Fibroblast of the conjunctiva (primary cell): ENCODE data around the gene CELA2A.

Source experiments
- DNase-seq: peaks from one replicate; pipeline ENCODE4 v3.0.0-alpha.2; 2010; ENCODE audit warnings: low read depth

Gene CELA2A

GRCh38 chr1:15456313-15456954, at the start of gene CELA2A:
TSS of gene CELA2A (plus strand) at chr1:15456732. CDS start at chr1:15456754, 22 bp downstream.
- DNase-seq = no peak

- DNase-seq = no peak
Measured at GRCh38 chr1:15407580-15407979, 49.0 kb upstream of the CELA2A start.

GRCh38 chr1:15408890-15409387, 47.6 kb upstream of the CELA2A start:
- no peak for DNase-seq

GRCh38 chr1:15409388-15410222, 46.9 kb upstream of the CELA2A start, which contains the start of gene EFHD2:
TSS of gene EFHD2 (plus strand) at chr1:15409888. CDS start at chr1:15409972, 84 bp downstream.
- DNase-seq = peak; percentile 64

- DNase-seq = no peak
Measured at GRCh38 chr1:15410223-15410883, 46.2 kb upstream of the CELA2A start.

- no peak for DNase-seq
Measured at GRCh38 chr1:15410884-15411245, 45.7 kb upstream of the CELA2A start.

GRCh38 chr1:15411593-15412137, 44.9 kb upstream of the CELA2A start:
- DNase-seq = no peak

GRCh38 chr1:15412175-15412800, 44.2 kb upstream of the CELA2A start:
- no peak for DNase-seq

GRCh38 chr1:15412843-15413242, 43.7 kb upstream of the CELA2A start:
- DNase-seq = no peak

- no peak for DNase-seq
Measured at GRCh38 chr1:15413563-15414444, 42.7 kb upstream of the CELA2A start.

GRCh38 chr1:15414445-15414983, 42.0 kb upstream of the CELA2A start:
- no peak for DNase-seq

GRCh38 chr1:15417059-15417934, 39.2 kb upstream of the CELA2A start:
- no peak for DNase-seq

- DNase-seq = no peak
Measured at GRCh38 chr1:15418806-15419515, 37.6 kb upstream of the CELA2A start.

GRCh38 chr1:15420853-15421465, 35.6 kb upstream of the CELA2A start:
- no peak for DNase-seq

- no peak for DNase-seq
Measured at GRCh38 chr1:15422871-15423270, 33.7 kb upstream of the CELA2A start.

- DNase-seq = no peak
Measured at GRCh38 chr1:15423355-15424077, 33.0 kb upstream of the CELA2A start.

GRCh38 chr1:15424146-15424667, 32.3 kb upstream of the CELA2A start:
- no peak for DNase-seq

GRCh38 chr1:15424981-15425380, 31.6 kb upstream of the CELA2A start:
- no peak for DNase-seq
